ENCODE results near the gene TMEM147. TPM values are rescaled to one million over a fixed set of nuclear protein-coding genes. Genes with fewer than 3 reads are reported as not detected.

Gene TMEM147
- total and polyA plus RNA-seq, 2 of the 13 experiments (the other 11 are each of a cell fraction or from before 2014, with no cell fraction given) = 141 to 176 TPM

GRCh38 chr19:35569281-35569781, 23.9 kb downstream of the TMEM147 start (continued):
- TF ChIP-seq CREBL2 (CRISPR knock-in tag; IDR thresholded peaks at IDR 0.05; ENCODE audit: borderline replicate concordance) (no peak), ZNF598 (CRISPR knock-in tag; IDR thresholded peaks at IDR 0.05; ENCODE audit: borderline replicate concordance) (no peak), MED13 (CRISPR knock-in tag; IDR thresholded peaks at IDR 0.05) (peak; percentile 84; the same call in 1 of the 2 replicates), ZNF343 (CRISPR knock-in tag; IDR thresholded peaks at IDR 0.05) (no peak), SKI (IDR thresholded peaks at IDR 0.05; ENCODE audit: partially characterized antibody) (peak; percentile 45), HNF4A (CRISPR knock-in tag; IDR thresholded peaks at IDR 0.05) (peak; percentile 88), ELF1 (CRISPR knock-in tag; IDR thresholded peaks at IDR 0.05) (no peak), CBFB (CRISPR knock-in tag; IDR thresholded peaks at IDR 0.05) (0 out of 2 replicates have a peak, but pooled peaks have one; percentile 61), HNRNPUL1 (IDR thresholded peaks at IDR 0.05; ENCODE audit: low read depth, low read length) (no peak), ESRRA (CRISPR knock-in tag; IDR thresholded peaks at IDR 0.05; ENCODE audit: low read depth) (peak; percentile 99), ZNF687 (CRISPR knock-in tag; IDR thresholded peaks at IDR 0.05) (peak; percentile 74), GATAD1 (CRISPR knock-in tag; IDR thresholded peaks at IDR 0.05) (peak; percentile 37; the same call in 1 of the 2 replicates), SIX4 (CRISPR knock-in tag; IDR thresholded peaks at IDR 0.05) (no peak; the same call in 1 of the 2 replicates), HOXA9 (CRISPR knock-in tag; IDR thresholded peaks at IDR 0.05; ENCODE audit: borderline replicate concordance) (no peak), RELA (CRISPR knock-in tag; IDR thresholded peaks at IDR 0.05) (no peak), HIVEP1 (CRISPR knock-in tag; IDR thresholded peaks at IDR 0.05) (no peak), ZNF564 (CRISPR knock-in tag; IDR thresholded peaks at IDR 0.05) (peak; percentile 61; the same call in 1 of the 2 replicates), RFX5 (IDR thresholded peaks at IDR 0.05; ENCODE audit: low read depth, low read length) (no peak), BHLHE40 (IDR thresholded peaks at IDR 0.05; ENCODE audit: low read length) (no peak), GABPB1 (CRISPR knock-in tag; IDR thresholded peaks at IDR 0.05) (no peak), ZNF569 (CRISPR knock-in tag; IDR thresholded peaks at IDR 0.05; ENCODE audit: borderline replicate concordance) (no peak)
- TF ChIP-seq, protein P1, sequence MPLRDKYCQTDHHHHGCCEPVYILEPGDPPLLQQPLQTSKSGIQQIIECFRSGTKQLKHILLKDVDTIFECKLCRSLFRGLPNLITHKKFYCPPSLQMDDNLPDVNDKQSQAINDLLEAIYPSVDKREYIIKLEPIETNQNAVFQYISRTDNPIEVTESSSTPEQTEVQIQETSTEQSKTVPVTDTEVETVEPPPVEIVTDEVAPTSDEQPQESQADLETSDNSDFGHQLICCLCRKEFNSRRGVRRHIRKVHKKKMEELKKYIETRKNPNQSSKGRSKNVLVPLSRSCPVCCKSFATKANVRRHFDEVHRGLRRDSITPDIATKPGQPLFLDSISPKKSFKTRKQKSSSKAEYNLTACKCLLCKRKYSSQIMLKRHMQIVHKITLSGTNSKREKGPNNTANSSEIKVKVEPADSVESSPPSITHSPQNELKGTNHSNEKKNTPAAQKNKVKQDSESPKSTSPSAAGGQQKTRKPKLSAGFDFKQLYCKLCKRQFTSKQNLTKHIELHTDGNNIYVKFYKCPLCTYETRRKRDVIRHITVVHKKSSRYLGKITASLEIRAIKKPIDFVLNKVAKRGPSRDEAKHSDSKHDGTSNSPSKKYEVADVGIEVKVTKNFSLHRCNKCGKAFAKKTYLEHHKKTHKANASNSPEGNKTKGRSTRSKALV (CRISPR knock-in tag; IDR thresholded peaks at IDR 0.05) = no peak
- TF ChIP-seq, protein P2, sequence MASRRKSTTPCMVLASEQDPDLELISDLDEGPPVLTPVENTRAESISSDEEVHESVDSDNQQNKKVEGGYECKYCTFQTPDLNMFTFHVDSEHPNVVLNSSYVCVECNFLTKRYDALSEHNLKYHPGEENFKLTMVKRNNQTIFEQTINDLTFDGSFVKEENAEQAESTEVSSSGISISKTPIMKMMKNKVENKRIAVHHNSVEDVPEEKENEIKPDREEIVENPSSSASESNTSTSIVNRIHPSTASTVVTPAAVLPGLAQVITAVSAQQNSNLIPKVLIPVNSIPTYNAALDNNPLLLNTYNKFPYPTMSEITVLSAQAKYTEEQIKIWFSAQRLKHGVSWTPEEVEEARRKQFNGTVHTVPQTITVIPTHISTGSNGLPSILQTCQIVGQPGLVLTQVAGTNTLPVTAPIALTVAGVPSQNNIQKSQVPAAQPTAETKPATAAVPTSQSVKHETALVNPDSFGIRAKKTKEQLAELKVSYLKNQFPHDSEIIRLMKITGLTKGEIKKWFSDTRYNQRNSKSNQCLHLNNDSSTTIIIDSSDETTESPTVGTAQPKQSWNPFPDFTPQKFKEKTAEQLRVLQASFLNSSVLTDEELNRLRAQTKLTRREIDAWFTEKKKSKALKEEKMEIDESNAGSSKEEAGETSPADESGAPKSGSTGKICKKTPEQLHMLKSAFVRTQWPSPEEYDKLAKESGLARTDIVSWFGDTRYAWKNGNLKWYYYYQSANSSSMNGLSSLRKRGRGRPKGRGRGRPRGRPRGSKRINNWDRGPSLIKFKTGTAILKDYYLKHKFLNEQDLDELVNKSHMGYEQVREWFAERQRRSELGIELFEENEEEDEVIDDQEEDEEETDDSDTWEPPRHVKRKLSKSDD (CRISPR knock-in tag; IDR thresholded peaks at IDR 0.05; ENCODE audit: low read depth) = no peak

Measured in HepG2 (cell line).